NT2/D1 (cell line): ENCODE data around the gene PLBD2.

Experiments
- DNase-seq: peaks from one replicate; pipeline ENCODE4 v3.0.0-alpha.2; 2011; ENCODE audit warnings: low read depth, low spot score
- H3K27me3 ChIP-seq: 2 replicates; pipeline ENCODE4 v1.6.0; 2011; ENCODE audit warnings: mild to moderate bottlenecking; ENCODE audit not compliant: insufficient read length, insufficient read depth
- H3K36me3 ChIP-seq: 2 replicates; pipeline ENCODE4 v1.6.1; 2011; ENCODE audit warnings: mild to moderate bottlenecking, low read length, mixed read lengths; ENCODE audit not compliant: insufficient read depth, insufficient read length
- H3K4me1 ChIP-seq: 2 replicates; pipeline ENCODE4 v1.5.1; 2011; ENCODE audit not compliant: insufficient read depth, insufficient read length
- H3K4me3 ChIP-seq: 2 replicates; pipeline ENCODE4 v1.5.1; 2011; ENCODE audit warnings: low read depth; ENCODE audit not compliant: insufficient read length
- H3K9ac ChIP-seq: 2 replicates; pipeline ENCODE4 v1.6.0; 2011; ENCODE audit warnings: low read depth; ENCODE audit not compliant: insufficient read length
- H3K9me3 ChIP-seq: 2 replicates; pipeline ENCODE4 v1.5.1; 2011; ENCODE audit warnings: mild to moderate bottlenecking, low read length; ENCODE audit not compliant: insufficient read depth
- SUZ12 ChIP-seq: IDR thresholded peaks from 2 replicates; pipeline ENCODE4 v1.6.1; 2011; ENCODE audit not compliant: insufficient read length, insufficient read depth; ENCODE audit errors: extremely low read depth
- YY1 ChIP-seq: IDR thresholded peaks from 2 replicates; pipeline ENCODE4 v1.6.1; 2011; ENCODE audit not compliant: insufficient read length, insufficient read depth
- ZNF274 ChIP-seq: IDR thresholded peaks from 2 replicates; pipeline ENCODE4 v1.6.1; 2011; ENCODE audit warnings: mild to moderate bottlenecking, low read depth, low read length

The PLBD2 gene

DNA sequence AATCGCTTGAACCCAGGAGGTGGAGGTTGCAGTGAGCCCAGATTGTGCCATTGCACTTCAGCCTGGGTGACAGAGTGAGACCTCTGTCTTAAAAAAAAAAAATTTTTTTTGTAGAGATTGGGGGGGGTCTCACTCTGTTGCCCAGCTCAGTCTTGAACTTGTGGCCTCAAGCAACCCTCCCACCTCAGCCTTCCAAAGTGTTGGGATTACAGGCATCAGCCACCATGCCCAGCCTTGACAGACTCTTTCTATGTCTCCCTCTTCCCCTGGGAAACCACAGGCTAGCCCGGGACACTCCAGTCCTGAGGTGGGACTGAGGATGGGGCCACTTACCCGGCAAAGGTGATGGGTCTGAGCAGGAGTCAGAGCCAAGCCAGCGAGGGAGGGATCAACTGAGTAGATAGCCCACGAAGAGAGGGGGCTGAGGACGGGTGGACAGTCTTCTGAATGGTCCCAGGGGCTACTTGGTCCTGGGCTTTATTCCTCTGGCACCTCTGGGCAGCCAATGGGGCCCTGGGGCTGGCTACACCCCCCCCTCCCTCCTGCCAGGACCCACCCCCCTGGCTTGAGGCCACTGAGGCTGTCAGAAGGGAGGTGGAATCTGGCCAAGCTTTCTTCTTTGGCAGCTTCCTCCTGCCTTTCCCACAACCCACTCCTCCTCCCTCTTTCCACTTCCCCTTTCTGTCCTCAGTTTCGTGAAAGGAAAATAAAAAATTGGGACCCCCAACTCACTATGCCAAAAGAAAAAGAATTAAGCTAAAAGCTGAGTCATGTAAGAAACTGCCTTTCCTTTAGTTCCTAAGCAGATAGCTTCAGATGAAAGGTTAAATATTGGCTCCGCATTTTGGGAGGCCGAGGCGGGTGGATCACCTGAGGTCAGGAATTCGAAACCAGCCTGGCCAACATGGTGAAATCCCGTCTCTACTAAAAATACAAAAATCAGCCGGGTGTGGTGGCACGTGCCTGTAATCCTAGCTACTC lies 45.3 kb downstream of the PLBD2 start, which contains the start of gene SDS:
TSS of gene SDS (minus strand) at position 453 of the 981 bp plus-strand sequence. CDS start 4,179 bp downstream, outside the sequence.
- no peak for DNase-seq
- Histone ChIP-seq H3K4me1 (peaks cover 8% of the 10 kb centered on the region), H3K9me3 (no peaks in the 10 kb centered on the region), H3K27me3 (no peaks in the 10 kb centered on the region), H3K4me3 (no peak within 1 kb of the TSS), H3K36me3 (no peaks in the 10 kb centered on the region), H3K9ac (no peak within 1 kb of the TSS)
- TF ChIP-seq ZNF274 (no peak), YY1 (no peak), SUZ12 (no peak)

DNA sequence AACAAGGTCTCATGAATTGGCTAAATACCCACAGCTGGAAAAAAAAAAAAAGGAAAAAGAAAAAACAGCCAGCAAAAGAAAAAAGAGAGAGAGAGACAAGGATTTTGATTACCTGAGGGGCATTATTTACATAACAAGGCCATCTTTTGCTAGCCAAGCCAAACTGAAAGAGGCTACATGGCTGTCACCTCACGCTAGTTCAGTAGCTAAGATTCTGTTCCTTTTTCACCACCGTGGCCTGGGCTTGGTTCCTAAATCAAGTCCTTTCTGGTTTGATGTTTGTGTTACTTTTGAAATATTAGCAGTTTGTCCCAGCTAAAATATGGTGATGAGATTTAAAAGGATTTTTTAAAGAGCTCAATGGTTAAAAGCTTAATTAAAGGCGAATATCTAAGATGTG lies 47.3 kb downstream of the PLBD2 start:
- Histone ChIP-seq H3K9me3 (no peaks in the 10 kb centered on the region), H3K36me3 (no peaks in the 10 kb centered on the region), H3K27me3 (no peaks in the 10 kb centered on the region), H3K4me3 (no peak overlapping the region), H3K4me1 (peaks cover 8% of the 10 kb centered on the region), H3K9ac (no peak overlapping the region)
- TF ChIP-seq SUZ12 (no peak), ZNF274 (no peak), YY1 (no peak)
- no peak for DNase-seq

DNA sequence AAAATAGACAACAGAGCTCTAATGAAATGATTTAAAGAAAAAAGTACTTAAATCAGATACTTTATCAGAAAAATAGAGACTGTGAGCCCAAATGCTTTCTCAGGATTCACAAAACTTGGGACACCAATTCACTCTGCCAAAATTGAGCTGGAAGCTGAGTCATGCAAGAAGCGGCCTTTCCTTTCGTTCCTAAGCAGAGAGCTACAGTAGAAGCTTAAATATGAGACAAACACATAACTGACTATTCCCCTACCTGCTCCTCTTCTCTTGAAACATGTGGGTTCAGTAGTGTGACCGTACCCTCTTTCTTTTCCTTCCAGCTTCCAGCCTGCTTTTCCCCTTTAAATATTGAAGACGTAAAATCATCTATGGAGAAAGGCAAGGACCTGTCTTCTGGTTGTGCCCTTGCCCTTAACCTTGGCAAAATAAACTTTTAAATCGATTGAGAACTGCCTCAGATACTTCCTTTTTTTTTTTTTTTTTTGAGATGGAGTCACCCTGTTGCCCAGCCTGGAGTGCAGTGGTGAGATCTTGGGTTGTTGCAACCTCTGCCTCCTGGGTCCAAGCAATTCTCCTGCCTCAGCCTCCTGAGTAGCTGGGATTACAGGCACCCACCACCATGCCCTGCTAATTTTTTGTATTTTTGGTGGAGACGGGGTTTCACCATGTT lies 49.7 kb downstream of the PLBD2 start:
- TF ChIP-seq ZNF274 (no peak), SUZ12 (no peak), YY1 (no peak)
- H3K27me3 ChIP-seq, result no peaks in the 10 kb centered on the region
- no peak overlapping the region for H3K4me3 ChIP-seq
- H3K9me3 ChIP-seq, result no peaks in the 10 kb centered on the region
- no peak overlapping the region for H3K9ac ChIP-seq
- H3K4me1 ChIP-seq, result no peaks in the 10 kb centered on the region
- DNase-seq, result no peak
- H3K36me3 ChIP-seq, result no peaks in the 10 kb centered on the region

GRCh38 chr12:113408756-113409298 lies 50.4 kb downstream of the PLBD2 start:
- TF ChIP-seq SUZ12 (no peak), YY1 (no peak), ZNF274 (no peak)
- no peaks in the 10 kb centered on the region for H3K9me3 ChIP-seq

GRCh38 chr12:113409462-113410124 lies 51.2 kb downstream of the PLBD2 start:
- H3K9ac ChIP-seq, result no peak overlapping the region
- H3K9me3 ChIP-seq, result no peaks in the 10 kb centered on the region
- no peaks in the 10 kb centered on the region for H3K27me3 ChIP-seq
- no peak for DNase-seq
- no peaks in the 10 kb centered on the region for H3K36me3 ChIP-seq
- H3K4me3 ChIP-seq, result no peak overlapping the region
- TF ChIP-seq YY1, result no peak
- no peak for TF ChIP-seq SUZ12
- TF ChIP-seq ZNF274, result no peak
- H3K4me1 ChIP-seq, result no peaks in the 10 kb centered on the region

More at GRCh38 chr12:113408756-113409298, 50.4 kb downstream of the PLBD2 start:
- Histone ChIP-seq H3K4me1 (no peaks in the 10 kb centered on the region), H3K36me3 (no peaks in the 10 kb centered on the region), H3K4me3 (no peak overlapping the region), H3K9ac (no peak overlapping the region), H3K27me3 (no peaks in the 10 kb centered on the region)
- no peak for DNase-seq

GRCh38 chr12:113413488-113413939 lies 55.1 kb downstream of the PLBD2 start:
- H3K4me1 ChIP-seq, result peaks cover 4% of the 10 kb centered on the region
- H3K36me3 ChIP-seq, result no peaks in the 10 kb centered on the region
- DNase-seq, result peak; percentile 16
- H3K9me3 ChIP-seq, result no peaks in the 10 kb centered on the region
- TF ChIP-seq SUZ12 (no peak), YY1 (no peak)
- H3K4me3 ChIP-seq, result no peak overlapping the region
- no peak overlapping the region for H3K9ac ChIP-seq
- no peaks in the 10 kb centered on the region for H3K27me3 ChIP-seq

DNA sequence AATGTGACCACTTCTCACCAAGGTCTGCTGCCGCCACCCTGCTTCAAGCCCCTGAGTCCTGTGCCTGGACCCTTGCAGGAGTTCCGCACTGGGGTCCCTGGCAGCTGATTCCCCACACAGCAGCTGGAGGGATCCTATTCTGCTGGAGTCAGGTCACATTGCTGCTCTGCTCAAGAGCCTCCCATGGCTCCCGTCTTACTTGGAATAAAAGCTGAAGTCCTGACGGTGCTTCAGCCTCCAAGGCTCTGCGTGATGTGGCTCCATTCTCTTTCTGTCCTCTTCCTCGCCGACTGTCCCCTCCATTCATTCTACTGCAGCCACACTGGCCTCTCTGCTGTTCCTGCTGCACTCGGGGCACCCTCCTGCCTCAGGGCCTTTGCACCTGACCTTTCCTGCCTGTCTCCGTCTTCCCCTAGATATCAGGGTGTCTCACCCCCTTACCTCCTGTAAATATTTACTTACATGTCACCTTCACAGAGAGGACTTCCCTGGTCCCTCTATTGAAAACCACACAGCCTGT lies 56.2 kb downstream of the PLBD2 start:
- H3K4me1 ChIP-seq, result peaks cover 4% of the 10 kb centered on the region

More for the DNA sequence above, 56.2 kb downstream of the PLBD2 start:
- Histone ChIP-seq H3K4me3 (no peak overlapping the region), H3K27me3 (no peaks in the 10 kb centered on the region), H3K36me3 (no peaks in the 10 kb centered on the region), H3K9ac (no peak overlapping the region), H3K9me3 (no peaks in the 10 kb centered on the region)
- TF ChIP-seq YY1 (no peak), ZNF274 (no peak), SUZ12 (no peak)
- no peak for DNase-seq
